Ishikawa (cell line): Measurements from ENCODE around the gene NLRP9.

Experiments used
- CEBPB ChIP-seq: IDR thresholded peaks from 2 replicates; pipeline ENCODE4 v1.6.1; 2012
- CREB1 ChIP-seq: IDR thresholded peaks from 2 replicates; pipeline ENCODE4 v1.6.1; 2012; ENCODE audit warnings: low read depth
- EGR1 ChIP-seq: IDR thresholded peaks from 2 replicates; pipeline ENCODE4 v1.6.1; 2012
- EP300 ChIP-seq: IDR thresholded peaks from 2 replicates; pipeline ENCODE4 v1.6.1; 2012; ENCODE audit warnings: borderline replicate concordance
- FOXM1 ChIP-seq: IDR thresholded peaks from 2 replicates; pipeline ENCODE4 v1.6.1; 2012; ENCODE audit warnings: low read depth, borderline replicate concordance
- MAX ChIP-seq: IDR thresholded peaks from 2 replicates; pipeline ENCODE4 v1.6.1; 2012
- RAD21 ChIP-seq: IDR thresholded peaks from 2 replicates; pipeline ENCODE4 v1.6.1; 2012; ENCODE audit warnings: low read depth
- TAF1 ChIP-seq: IDR thresholded peaks from 2 replicates; pipeline ENCODE4 v1.6.1; 2012; ENCODE audit warnings: low read depth, mild to moderate bottlenecking
- TCF12 ChIP-seq: IDR thresholded peaks from 2 replicates; pipeline ENCODE4 v1.6.1; 2012; ENCODE audit warnings: low read depth
- TEAD4 ChIP-seq: IDR thresholded peaks from 2 replicates; pipeline ENCODE4 v1.6.1; 2012
- YY1 ChIP-seq: IDR thresholded peaks from 2 replicates; pipeline ENCODE4 v1.6.1; 2012; ENCODE audit warnings: low read depth
- ZBTB7A ChIP-seq: IDR thresholded peaks from 2 replicates; pipeline ENCODE4 v1.6.1; 2012; ENCODE audit warnings: low read depth
- TF ChIP-seq, protein P1 (sequence below): IDR thresholded peaks from 2 replicates; pipeline ENCODE4 v1.6.1; 2012; ENCODE audit warnings: low read depth, mild to moderate bottlenecking
- TF ChIP-seq, protein P2 (sequence below): IDR thresholded peaks from 2 replicates; pipeline ENCODE4 v1.6.1; 2012

DNA sequence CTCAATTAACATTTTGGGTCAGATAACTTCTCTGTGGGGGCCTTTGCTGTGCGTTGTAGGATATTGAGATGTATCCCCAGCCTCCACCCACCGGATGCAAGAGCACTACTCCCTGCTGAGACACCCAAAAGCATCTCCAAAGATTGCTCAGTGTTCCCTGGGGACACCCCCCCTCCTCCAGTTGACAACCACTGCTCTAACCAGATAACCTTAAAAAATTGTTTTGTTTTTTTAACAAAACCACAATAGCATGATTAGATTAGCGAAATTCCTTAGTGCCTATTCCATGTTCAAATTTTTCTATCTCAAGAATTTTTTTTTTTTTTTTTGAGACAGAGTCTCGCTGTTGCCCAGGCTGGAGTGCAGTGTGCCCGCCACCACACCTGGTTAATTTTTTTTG, 65.8 kb downstream of the NLRP9 start:
- no peak for TF ChIP-seq MAX
- no peak for TF ChIP-seq TAF1
- TF ChIP-seq, protein P1, sequence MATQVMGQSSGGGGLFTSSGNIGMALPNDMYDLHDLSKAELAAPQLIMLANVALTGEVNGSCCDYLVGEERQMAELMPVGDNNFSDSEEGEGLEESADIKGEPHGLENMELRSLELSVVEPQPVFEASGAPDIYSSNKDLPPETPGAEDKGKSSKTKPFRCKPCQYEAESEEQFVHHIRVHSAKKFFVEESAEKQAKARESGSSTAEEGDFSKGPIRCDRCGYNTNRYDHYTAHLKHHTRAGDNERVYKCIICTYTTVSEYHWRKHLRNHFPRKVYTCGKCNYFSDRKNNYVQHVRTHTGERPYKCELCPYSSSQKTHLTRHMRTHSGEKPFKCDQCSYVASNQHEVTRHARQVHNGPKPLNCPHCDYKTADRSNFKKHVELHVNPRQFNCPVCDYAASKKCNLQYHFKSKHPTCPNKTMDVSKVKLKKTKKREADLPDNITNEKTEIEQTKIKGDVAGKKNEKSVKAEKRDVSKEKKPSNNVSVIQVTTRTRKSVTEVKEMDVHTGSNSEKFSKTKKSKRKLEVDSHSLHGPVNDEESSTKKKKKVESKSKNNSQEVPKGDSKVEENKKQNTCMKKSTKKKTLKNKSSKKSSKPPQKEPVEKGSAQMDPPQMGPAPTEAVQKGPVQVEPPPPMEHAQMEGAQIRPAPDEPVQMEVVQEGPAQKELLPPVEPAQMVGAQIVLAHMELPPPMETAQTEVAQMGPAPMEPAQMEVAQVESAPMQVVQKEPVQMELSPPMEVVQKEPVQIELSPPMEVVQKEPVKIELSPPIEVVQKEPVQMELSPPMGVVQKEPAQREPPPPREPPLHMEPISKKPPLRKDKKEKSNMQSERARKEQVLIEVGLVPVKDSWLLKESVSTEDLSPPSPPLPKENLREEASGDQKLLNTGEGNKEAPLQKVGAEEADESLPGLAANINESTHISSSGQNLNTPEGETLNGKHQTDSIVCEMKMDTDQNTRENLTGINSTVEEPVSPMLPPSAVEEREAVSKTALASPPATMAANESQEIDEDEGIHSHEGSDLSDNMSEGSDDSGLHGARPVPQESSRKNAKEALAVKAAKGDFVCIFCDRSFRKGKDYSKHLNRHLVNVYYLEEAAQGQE: no peak
- TF ChIP-seq EP300: no peak
- TF ChIP-seq TCF12: no peak
- TF ChIP-seq RAD21: no peak
- no peak for TF ChIP-seq EGR1
- no peak for TF ChIP-seq ZBTB7A
- no peak for TF ChIP-seq CEBPB
- TF ChIP-seq CREB1: no peak
- no peak for TF ChIP-seq YY1
- TF ChIP-seq TEAD4: no peak
- TF ChIP-seq, protein P2, sequence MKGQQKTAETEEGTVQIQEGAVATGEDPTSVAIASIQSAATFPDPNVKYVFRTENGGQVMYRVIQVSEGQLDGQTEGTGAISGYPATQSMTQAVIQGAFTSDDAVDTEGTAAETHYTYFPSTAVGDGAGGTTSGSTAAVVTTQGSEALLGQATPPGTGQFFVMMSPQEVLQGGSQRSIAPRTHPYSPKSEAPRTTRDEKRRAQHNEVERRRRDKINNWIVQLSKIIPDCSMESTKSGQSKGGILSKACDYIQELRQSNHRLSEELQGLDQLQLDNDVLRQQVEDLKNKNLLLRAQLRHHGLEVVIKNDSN: no peak
- no peak for TF ChIP-seq FOXM1
